Ishikawa (cell line): ENCODE measurements around the gene RBMS3.

ENCODE experiments used
- CEBPB ChIP-seq: IDR thresholded peaks from 2 replicates; pipeline ENCODE4 v1.6.1; 2012
- EP300 ChIP-seq: IDR thresholded peaks from 2 replicates; pipeline ENCODE4 v1.6.1; 2012; ENCODE audit warnings: borderline replicate concordance
- RAD21 ChIP-seq: IDR thresholded peaks from 2 replicates; pipeline ENCODE4 v1.6.1; 2012; ENCODE audit warnings: low read depth
- TEAD4 ChIP-seq: IDR thresholded peaks from 2 replicates; pipeline ENCODE4 v1.6.1; 2012
- YY1 ChIP-seq: IDR thresholded peaks from 2 replicates; pipeline ENCODE4 v1.6.1; 2012; ENCODE audit warnings: low read depth
- TF ChIP-seq, protein P1 (sequence below): IDR thresholded peaks from 2 replicates; pipeline ENCODE4 v1.6.1; 2012

GRCh38 chr3:29912600-29913288 lies 631.9 kb downstream of the RBMS3 start:
- TF ChIP-seq, protein P1, sequence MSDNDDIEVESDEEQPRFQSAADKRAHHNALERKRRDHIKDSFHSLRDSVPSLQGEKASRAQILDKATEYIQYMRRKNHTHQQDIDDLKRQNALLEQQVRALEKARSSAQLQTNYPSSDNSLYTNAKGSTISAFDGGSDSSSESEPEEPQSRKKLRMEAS: no peak
- TF ChIP-seq YY1 (no peak), EP300 (no peak), RAD21 (no peak), CEBPB (no peak), TEAD4 (no peak)
